ENCODE data around the gene SLC2A3.

DNA sequence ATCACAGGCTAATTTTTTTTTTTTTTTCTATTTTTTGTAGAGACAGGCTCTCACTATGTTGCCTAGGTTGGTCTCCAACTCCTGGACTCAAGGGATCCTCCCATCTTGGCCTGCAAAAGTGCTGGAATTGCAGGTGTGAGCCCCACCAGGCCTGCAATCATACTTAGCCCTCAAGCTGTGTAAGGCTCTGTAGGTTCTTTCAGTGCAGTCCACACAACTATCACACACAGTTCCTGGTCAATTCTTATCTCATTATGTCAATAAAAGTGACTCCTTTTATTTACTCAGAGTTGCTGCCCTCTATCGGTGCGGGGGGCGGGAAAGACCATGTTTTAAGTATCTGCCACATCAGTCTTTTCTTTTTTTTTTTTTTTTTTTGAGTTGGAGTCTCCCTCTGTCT, 29.0 kb downstream of the SLC2A3 start:
- TF ChIP-seq, protein P1, sequence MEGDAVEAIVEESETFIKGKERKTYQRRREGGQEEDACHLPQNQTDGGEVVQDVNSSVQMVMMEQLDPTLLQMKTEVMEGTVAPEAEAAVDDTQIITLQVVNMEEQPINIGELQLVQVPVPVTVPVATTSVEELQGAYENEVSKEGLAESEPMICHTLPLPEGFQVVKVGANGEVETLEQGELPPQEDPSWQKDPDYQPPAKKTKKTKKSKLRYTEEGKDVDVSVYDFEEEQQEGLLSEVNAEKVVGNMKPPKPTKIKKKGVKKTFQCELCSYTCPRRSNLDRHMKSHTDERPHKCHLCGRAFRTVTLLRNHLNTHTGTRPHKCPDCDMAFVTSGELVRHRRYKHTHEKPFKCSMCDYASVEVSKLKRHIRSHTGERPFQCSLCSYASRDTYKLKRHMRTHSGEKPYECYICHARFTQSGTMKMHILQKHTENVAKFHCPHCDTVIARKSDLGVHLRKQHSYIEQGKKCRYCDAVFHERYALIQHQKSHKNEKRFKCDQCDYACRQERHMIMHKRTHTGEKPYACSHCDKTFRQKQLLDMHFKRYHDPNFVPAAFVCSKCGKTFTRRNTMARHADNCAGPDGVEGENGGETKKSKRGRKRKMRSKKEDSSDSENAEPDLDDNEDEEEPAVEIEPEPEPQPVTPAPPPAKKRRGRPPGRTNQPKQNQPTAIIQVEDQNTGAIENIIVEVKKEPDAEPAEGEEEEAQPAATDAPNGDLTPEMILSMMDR (IDR thresholded peaks at IDR 0.05; ENCODE audit: poor library complexity), result peak; percentile 48
- no peak for TF ChIP-seq EZH2 (IDR thresholded peaks at IDR 0.05; ENCODE audit: borderline replicate concordance)
